Ishikawa (cell line): ENCODE data around the gene F13B.

Experiments used
- CEBPB ChIP-seq: IDR thresholded peaks from 2 replicates; pipeline ENCODE4 v1.6.1; 2012
- CREB1 ChIP-seq: IDR thresholded peaks from 2 replicates; pipeline ENCODE4 v1.6.1; 2012; ENCODE audit warnings: low read depth
- EGR1 ChIP-seq: IDR thresholded peaks from 2 replicates; pipeline ENCODE4 v1.6.1; 2012
- EP300 ChIP-seq: IDR thresholded peaks from 2 replicates; pipeline ENCODE4 v1.6.1; 2012; ENCODE audit warnings: borderline replicate concordance
- FOXM1 ChIP-seq: IDR thresholded peaks from 2 replicates; pipeline ENCODE4 v1.6.1; 2012; ENCODE audit warnings: low read depth, borderline replicate concordance
- NFIC ChIP-seq: IDR thresholded peaks from 2 replicates; pipeline ENCODE4 v1.6.1; 2012
- RAD21 ChIP-seq: IDR thresholded peaks from 2 replicates; pipeline ENCODE4 v1.6.1; 2012; ENCODE audit warnings: low read depth
- TAF1 ChIP-seq: IDR thresholded peaks from 2 replicates; pipeline ENCODE4 v1.6.1; 2012; ENCODE audit warnings: low read depth, mild to moderate bottlenecking
- TCF12 ChIP-seq: IDR thresholded peaks from 2 replicates; pipeline ENCODE4 v1.6.1; 2012; ENCODE audit warnings: low read depth
- TEAD4 ChIP-seq: IDR thresholded peaks from 2 replicates; pipeline ENCODE4 v1.6.1; 2012
- YY1 ChIP-seq: IDR thresholded peaks from 2 replicates; pipeline ENCODE4 v1.6.1; 2012; ENCODE audit warnings: low read depth
- ZBTB7A ChIP-seq: IDR thresholded peaks from 2 replicates; pipeline ENCODE4 v1.6.1; 2012; ENCODE audit warnings: low read depth
- TF ChIP-seq, protein P1 (sequence below): IDR thresholded peaks from 2 replicates; pipeline ENCODE4 v1.6.1; 2012; ENCODE audit warnings: low read depth, mild to moderate bottlenecking
- TF ChIP-seq, protein P2 (sequence below): IDR thresholded peaks from 2 replicates; pipeline ENCODE4 v1.6.1; 2012
- TF ChIP-seq, protein P3 (sequence below): IDR thresholded peaks from 2 replicates; pipeline ENCODE4 v1.6.1; 2012

F13B gene

DNA sequence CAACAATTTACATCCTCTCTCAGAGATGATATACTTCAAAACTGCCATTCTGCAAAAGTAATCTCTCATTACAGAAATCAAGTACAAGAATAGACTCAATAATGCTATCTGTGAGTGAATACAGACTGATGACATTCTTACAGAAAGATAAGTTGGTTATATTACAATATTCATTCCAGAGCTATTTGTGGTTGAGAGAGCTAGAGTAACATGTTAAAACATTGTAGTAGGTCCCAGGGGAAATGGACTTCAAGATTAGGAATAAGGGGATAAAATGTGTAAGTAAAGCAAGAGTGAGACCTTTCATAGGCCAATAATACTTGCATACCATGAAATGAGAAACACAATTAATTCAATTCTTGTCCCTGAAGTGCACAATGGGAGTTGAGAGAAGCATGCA is 1.5 kb downstream of the F13B start:
- TF ChIP-seq TAF1: no peak
- TF ChIP-seq FOXM1: no peak
- TF ChIP-seq, protein P1, sequence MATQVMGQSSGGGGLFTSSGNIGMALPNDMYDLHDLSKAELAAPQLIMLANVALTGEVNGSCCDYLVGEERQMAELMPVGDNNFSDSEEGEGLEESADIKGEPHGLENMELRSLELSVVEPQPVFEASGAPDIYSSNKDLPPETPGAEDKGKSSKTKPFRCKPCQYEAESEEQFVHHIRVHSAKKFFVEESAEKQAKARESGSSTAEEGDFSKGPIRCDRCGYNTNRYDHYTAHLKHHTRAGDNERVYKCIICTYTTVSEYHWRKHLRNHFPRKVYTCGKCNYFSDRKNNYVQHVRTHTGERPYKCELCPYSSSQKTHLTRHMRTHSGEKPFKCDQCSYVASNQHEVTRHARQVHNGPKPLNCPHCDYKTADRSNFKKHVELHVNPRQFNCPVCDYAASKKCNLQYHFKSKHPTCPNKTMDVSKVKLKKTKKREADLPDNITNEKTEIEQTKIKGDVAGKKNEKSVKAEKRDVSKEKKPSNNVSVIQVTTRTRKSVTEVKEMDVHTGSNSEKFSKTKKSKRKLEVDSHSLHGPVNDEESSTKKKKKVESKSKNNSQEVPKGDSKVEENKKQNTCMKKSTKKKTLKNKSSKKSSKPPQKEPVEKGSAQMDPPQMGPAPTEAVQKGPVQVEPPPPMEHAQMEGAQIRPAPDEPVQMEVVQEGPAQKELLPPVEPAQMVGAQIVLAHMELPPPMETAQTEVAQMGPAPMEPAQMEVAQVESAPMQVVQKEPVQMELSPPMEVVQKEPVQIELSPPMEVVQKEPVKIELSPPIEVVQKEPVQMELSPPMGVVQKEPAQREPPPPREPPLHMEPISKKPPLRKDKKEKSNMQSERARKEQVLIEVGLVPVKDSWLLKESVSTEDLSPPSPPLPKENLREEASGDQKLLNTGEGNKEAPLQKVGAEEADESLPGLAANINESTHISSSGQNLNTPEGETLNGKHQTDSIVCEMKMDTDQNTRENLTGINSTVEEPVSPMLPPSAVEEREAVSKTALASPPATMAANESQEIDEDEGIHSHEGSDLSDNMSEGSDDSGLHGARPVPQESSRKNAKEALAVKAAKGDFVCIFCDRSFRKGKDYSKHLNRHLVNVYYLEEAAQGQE: no peak
- TF ChIP-seq, protein P2, sequence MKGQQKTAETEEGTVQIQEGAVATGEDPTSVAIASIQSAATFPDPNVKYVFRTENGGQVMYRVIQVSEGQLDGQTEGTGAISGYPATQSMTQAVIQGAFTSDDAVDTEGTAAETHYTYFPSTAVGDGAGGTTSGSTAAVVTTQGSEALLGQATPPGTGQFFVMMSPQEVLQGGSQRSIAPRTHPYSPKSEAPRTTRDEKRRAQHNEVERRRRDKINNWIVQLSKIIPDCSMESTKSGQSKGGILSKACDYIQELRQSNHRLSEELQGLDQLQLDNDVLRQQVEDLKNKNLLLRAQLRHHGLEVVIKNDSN: no peak
- no peak for TF ChIP-seq EP300
- no peak for TF ChIP-seq TCF12
- no peak for TF ChIP-seq NFIC
- no peak for TF ChIP-seq ZBTB7A
- TF ChIP-seq, protein P3, sequence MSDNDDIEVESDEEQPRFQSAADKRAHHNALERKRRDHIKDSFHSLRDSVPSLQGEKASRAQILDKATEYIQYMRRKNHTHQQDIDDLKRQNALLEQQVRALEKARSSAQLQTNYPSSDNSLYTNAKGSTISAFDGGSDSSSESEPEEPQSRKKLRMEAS: no peak
- TF ChIP-seq RAD21: no peak
- no peak for TF ChIP-seq CREB1
- TF ChIP-seq EGR1: no peak
- TF ChIP-seq TEAD4: no peak
- TF ChIP-seq CEBPB: no peak
- TF ChIP-seq YY1: no peak

DNA sequence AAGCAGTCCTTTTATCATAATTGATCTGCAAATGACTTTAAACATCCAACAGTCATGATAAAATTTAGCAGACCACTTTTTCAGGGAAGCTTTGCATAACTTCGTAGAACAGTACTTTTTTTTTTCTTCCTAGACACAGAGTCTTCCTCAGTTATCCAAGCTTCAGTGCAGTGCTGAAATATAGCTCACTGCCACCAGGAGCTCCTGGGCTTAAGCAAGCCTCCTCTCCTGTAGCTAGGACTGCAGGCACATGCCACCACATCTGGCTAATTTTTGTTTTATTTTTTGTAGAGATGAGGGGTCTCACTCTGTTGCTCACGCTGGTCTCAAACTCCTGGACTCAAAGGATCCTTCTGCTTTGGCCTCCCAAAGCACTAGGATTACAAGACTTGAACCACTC is 3.8 kb downstream of the F13B start:
- no peak for TF ChIP-seq RAD21
- TF ChIP-seq YY1: no peak
- no peak for TF ChIP-seq CEBPB
- no peak for TF ChIP-seq CREB1
- no peak for TF ChIP-seq FOXM1
- TF ChIP-seq NFIC: no peak
- TF ChIP-seq EP300: no peak
- no peak for TF ChIP-seq TCF12
- TF ChIP-seq TAF1: no peak
- TF ChIP-seq, protein P3: no peak
- TF ChIP-seq, protein P1: no peak

DNA sequence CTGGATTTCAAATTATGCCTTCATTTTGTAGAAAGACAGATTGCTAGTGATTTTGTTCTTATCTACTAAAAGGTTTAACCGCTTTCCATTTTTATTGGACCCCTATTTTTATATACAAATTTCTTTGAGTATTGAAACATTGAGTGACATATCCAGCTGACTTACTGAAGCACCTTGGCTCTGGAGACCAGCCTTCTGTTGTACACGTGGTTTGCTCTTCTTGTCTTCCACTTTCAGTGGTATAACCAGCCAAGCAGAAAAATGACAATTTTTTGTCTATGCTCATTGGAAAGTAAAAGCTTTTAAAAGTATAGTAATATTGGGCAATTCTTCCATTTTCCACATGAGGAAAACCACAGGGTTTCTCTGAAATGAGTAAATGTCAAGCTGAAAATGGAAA is 4.4 kb downstream of the F13B start:
- TF ChIP-seq EGR1 (no peak), NFIC (no peak), RAD21 (no peak), EP300 (no peak), TCF12 (no peak), TAF1 (no peak), YY1 (no peak), TEAD4 (no peak), FOXM1 (no peak), CEBPB (no peak), ZBTB7A (no peak), CREB1 (no peak)
- TF ChIP-seq, protein P3: no peak
- TF ChIP-seq, protein P1: no peak
- TF ChIP-seq, protein P2: no peak

DNA sequence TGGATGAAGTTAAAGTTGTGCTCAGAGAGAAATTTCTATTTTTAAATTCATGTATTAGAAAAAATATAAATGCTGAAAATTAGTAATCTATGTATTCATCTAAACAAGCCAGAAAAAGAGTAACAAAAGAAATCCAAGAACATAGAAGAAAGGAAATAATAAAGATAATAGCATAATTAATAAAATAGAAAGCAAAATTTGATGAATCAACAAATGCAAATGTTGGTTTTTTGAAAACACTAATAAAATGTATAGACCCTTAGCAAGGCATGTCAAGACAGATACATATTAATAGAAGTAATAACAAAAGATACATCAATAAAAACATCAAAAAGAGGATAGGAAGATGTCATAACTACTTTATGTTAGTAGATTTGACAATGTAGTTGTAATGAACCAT is 18.0 kb downstream of the F13B start:
- TF ChIP-seq TEAD4 (no peak), FOXM1 (no peak), EGR1 (no peak), EP300 (no peak), RAD21 (no peak), ZBTB7A (no peak), CREB1 (no peak), NFIC (no peak)
- TF ChIP-seq, protein P1: no peak
- TF ChIP-seq, protein P3: no peak
